ENCODE results near the gene NR4A3.
"Not testable (repeated sequence)": the region's sequence is repeated elsewhere in the genome, so short reads cannot be mapped to it uniquely, and the experiment has no call there.

Gene NR4A3

GRCh38 chr9:99821396-99822108, at the start of gene NR4A3:
TSS of gene NR4A3 (plus strand) at chr9:99821885. CDS start at chr9:99828043, 6,158 bp downstream.
- DNase-seq (ENCODE audit: low read depth), result peak; percentile 81

GRCh38 chr9:99773468-99774138, 48.1 kb upstream of the NR4A3 start:
- no peak for DNase-seq (ENCODE audit: low read depth)

DNA sequence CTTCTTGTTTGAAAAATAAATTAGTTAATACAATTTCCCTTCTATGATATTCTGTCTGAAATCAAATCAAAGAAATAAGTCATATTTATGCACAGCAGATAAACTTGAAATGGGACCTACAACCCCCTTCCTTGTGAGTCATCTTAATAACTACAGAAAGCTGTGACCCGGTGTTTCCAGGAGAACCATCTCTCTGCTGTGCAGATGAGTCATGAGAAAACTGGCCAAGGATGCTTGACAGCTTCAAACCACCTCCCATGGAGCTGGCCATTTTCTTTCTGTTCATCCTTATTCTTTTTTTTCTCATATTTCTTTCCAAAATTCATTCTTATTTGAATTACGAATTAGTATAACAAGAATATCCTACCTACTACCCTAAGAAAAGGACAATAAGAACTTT, 43.4 kb upstream of the NR4A3 start:
- no peak for DNase-seq (ENCODE audit: low read depth)

DNA sequence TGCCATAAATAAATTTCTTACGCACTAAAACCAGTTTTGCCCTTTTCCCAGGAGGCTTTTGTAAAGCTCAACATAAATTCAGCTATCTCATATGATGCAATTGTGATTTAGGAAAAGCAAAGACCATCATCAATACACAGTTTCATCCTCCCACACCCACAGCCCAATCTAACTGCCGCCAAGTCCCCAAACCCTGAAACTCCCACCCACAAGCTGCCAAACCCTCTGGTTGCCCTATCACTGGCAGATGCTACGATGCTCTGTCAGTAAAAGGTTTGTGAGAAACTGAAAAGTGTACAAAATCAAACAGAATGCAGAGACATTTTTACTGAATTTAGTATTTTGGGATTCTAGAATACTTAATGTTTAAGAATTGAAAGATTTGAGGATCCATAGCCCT, 42.8 kb upstream of the NR4A3 start:
- no peak for DNase-seq (ENCODE audit: low read depth)

DNA sequence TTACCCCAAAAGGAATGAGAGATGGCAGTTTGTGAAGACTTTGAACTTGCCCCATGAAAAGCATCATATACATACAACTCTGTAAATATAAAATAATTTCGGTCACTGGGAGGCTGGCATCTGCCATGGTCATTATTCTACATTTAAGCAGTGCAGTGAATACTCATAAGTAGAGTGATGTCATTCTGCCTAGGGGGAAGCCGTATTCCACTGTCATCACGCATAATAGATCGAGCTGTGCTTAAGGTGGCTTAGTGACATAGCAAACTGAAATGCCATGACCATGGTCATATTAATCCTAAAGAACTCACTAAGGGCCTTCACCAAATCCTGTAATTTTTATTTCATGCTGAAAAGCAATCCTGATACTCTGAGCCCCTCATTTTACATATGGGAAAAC, 42.4 kb upstream of the NR4A3 start:
- no peak for DNase-seq (ENCODE audit: low read depth)

- DNase-seq (ENCODE audit: low read depth), result not testable (repeated sequence)
Measured at GRCh38 chr9:99782349-99782748, 39.3 kb upstream of the NR4A3 start.

- no peak for DNase-seq (ENCODE audit: low read depth)
Measured at GRCh38 chr9:99782962-99783718, 38.5 kb upstream of the NR4A3 start.

- no peak for DNase-seq (ENCODE audit: low read depth)
Measured at GRCh38 chr9:99783799-99784198, 37.9 kb upstream of the NR4A3 start.

GRCh38 chr9:99785010-99785590, 36.6 kb upstream of the NR4A3 start:
- DNase-seq (ENCODE audit: low read depth), result no peak

DNA sequence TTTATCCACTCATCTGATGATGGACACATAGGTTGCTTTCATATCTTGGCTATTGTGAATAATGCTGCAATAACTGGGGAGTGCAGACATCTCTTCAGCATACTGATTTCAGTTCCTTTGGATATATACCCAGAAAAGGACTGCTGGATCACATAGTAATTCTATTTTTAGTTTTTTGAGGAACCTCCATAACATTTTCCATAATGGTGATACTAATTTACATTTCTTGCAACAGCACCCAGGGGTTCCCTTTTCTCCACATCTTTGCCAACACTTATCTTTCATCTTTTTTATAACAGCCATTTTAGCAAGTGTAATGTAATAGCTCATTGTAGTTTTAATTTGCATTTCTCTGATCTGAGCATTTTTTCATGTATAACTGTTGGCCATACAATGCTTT, 34.1 kb upstream of the NR4A3 start:
- DNase-seq (ENCODE audit: low read depth), result no peak

- DNase-seq (ENCODE audit: low read depth), result no peak
Measured at GRCh38 chr9:99793528-99793927, 28.2 kb upstream of the NR4A3 start.

DNA sequence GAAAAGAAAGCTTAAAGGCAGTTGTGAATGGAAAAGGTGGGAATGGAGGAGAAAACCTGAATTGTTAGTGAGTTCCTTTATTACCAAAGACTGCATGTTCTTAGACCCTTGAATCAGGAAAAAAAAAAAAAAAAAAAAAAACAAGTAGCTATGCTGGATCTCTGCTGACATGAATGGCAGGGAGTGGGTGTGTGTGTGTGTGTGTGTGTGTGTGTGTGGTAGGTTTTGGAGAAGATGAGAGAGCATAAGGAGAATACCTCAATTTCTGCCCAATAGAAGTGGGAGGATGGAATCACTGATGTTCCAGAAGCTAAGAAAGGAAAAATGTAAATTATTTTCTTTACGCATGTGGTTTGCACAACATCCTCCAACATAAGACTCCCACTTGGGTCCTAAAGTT, 25.5 kb upstream of the NR4A3 start:
- no peak for DNase-seq (ENCODE audit: low read depth)

DNA sequence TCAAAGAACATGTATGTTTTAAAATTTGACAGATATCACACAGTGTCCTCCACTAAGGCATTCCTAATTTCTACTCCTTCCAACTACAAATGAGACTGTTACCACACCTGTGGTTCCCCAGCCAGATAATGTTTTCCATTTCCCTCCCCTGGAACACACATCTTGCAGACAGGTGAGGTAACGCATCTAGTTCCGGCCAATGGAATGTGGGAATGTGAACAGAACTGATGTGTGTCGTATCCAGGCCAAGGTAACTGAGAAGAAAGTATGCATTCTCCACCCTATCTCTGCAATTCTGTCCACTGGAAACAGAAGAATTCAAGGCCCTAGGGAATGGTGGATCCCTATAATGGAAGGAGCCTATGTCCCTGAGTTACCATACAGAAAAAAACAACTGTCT, 19.9 kb upstream of the NR4A3 start:
- DNase-seq (ENCODE audit: low read depth), result no peak

- no peak for DNase-seq (ENCODE audit: low read depth)
Measured at GRCh38 chr9:99803694-99804093, 18.0 kb upstream of the NR4A3 start.

GRCh38 chr9:99807276-99807852, 14.3 kb upstream of the NR4A3 start:
- no peak for DNase-seq (ENCODE audit: low read depth)

DNA sequence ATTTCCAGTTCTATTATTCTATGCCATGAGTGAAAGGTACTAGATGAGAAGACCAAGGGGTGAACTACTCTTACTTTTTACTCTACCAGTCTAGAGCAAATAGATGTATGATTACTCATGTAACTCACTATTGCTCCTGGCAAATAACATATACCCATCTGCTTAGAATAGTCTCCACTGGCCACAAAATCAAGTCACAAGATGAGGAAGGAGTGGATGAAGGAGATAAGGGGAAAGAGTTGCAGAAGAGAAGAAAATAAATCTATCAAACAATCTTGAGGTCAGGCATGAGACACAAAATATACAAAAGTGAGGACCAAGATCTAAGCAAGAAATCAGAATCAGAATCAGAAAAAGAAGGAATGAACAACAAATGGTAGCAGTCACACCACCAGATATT, 13.7 kb upstream of the NR4A3 start:
- no peak for DNase-seq (ENCODE audit: low read depth)

DNA sequence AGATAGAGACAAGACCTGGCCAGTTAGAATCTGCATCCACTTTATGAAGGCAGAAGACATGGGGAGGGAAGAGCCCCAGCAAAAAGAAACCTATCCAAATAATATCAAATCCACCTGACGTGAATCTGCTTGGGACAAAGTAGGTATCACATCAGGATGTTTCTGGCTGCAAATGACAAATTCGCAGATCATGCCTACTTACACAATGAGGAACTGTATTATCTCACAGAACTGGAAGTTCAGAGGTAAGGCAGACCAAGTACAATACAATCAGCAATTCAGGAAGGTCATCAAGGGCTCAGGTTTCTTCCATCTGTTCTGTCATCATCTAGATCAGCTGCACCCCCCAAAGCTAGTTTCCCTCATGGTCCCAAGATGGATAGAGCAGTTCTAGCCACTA, 13.2 kb upstream of the NR4A3 start:
- DNase-seq (ENCODE audit: low read depth), result no peak

DNA sequence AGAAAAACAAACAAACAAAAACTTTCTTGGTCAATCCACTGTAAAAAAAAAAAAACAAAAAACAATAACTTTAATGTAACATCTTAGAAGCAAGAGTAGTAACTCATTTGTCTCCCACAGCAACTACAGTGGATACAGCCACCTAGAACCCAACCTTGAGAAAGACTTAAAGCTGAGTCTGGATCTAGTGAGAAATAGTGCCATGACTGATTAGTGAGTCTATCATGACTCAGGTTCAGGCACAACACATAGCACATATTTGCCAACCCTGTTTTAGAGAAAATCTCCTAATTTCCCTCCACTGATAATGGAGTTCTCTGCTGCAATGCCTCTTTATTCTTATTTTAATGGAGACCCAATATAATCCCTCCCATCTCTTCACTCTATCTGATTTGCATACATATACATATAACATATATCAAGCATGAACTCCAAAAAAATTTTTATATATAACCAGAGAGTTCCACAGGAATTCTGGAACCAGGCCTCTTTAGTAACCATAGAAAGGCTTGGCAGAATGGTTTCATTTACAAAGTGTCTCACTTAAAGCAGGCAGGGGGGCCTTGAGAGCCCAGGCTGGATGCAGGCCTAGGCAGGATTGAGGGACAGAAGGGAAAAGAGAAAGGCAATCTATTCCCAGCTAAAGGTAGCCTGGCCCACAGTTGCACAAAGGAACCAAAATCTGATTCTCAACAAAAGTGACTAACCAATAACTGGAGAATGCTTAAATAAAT, 11.9 kb upstream of the NR4A3 start:
- DNase-seq (ENCODE audit: low read depth), result no peak

DNA sequence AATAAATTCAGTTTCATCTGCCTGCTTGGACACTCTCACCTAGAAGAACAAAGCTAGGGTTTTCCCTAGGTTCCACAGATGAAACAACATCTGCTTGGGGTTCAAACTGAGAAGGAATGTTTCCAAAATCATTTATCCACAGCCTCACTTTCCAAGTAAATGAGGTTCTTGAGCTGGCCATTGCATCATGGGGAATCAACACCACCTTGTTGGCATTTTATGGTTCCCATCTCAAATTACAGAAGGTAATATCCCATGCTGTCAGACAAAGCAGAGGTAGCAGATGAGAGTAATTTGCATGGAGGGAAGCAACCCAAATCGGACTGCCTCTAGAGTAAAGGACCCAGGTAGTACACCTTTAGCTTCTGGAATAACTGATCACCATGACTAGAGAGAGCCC, 10.5 kb upstream of the NR4A3 start:
- DNase-seq (ENCODE audit: low read depth), result no peak

GRCh38 chr9:99811598-99812383, 9.9 kb upstream of the NR4A3 start:
- DNase-seq (ENCODE audit: low read depth), result no peak

DNA sequence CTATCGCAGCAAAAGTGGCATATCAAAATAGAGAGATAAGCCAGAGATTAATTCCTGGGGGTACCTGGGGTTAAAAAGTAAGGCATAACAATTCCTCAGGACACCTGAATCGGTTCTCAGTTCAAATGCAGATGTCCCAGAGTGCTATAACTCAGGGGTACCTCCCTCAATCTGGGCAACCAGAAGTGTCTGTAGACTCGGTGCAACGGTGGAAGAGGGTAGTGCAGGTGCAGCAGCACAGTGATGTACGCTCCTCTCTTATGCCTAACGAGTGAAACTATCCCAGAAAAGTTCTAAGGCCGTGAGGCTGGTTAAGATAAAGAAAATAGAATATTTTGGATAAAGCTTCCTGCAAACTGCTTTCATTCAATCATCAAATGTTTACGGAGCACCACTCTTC, 7.9 kb upstream of the NR4A3 start:
- no peak for DNase-seq (ENCODE audit: low read depth)
